Measurements from ENCODE around the gene SORCS2.

SORCS2 gene

DNA sequence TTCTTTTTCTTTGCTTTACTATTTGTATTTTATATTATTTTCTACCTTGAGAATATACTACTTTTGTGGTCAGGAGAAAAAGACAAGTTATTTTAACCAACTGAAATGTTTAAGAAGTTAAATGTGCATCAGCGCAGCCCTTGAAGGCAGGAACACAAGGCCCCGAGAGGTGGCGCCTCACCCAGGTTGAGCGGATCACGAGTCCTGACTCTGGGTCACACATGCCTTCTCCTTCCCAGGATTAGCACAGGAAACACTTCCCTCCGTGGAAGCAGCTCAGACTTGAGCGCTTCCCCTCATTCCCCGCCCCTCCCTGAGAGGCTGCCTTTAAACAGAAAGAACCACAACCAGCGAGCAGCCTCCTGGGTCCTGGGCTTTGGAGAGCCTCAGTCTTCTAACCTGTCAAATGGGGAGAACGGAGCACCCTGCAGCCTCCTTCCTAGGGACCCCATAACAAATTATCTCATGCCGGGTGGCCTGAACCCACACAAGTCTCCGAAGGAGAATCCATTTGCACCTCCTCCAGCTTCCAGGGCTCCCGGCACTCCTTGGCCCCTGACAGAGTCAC, 529.7 kb downstream of the SORCS2 start:
- H3K27ac ChIP-seq, result no peak overlapping the region
- TF ChIP-seq, protein P1, sequence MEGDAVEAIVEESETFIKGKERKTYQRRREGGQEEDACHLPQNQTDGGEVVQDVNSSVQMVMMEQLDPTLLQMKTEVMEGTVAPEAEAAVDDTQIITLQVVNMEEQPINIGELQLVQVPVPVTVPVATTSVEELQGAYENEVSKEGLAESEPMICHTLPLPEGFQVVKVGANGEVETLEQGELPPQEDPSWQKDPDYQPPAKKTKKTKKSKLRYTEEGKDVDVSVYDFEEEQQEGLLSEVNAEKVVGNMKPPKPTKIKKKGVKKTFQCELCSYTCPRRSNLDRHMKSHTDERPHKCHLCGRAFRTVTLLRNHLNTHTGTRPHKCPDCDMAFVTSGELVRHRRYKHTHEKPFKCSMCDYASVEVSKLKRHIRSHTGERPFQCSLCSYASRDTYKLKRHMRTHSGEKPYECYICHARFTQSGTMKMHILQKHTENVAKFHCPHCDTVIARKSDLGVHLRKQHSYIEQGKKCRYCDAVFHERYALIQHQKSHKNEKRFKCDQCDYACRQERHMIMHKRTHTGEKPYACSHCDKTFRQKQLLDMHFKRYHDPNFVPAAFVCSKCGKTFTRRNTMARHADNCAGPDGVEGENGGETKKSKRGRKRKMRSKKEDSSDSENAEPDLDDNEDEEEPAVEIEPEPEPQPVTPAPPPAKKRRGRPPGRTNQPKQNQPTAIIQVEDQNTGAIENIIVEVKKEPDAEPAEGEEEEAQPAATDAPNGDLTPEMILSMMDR (conservative IDR thresholded peaks at IDR 0.05), result peak; percentile 68

DNA sequence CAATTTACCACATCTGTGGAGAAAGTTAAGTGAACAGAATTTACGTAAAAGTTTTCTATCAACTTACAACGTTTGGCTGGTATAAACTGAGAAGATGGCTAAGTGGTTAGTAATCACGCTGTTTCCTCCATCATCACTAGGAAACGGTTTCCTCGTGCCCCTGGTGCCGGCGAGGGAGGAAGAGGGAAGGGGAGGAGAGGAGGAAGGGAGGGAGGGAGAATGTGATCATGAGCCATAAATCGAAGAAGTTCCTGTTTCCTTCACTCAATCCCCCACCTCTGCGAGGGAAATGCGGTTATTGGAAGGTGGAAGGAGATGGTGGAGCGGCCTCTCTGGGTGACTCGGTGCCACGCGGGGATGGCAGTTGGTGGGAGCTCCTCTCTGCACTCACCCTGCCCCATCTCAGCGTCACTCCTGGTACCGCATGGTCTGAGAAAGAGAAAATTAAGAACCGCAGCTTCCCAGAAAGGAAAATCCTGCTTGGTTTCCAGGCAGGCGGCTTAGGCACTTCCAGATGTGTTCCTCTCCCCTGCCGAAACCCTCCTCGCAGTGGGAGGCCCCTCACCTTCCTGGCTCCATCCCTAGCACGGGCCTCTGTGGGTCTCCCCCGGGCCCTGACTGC, 530.5 kb downstream of the SORCS2 start:
- TF ChIP-seq, protein P1 (conservative IDR thresholded peaks at IDR 0.05), result no peak
- H3K27ac ChIP-seq, result no peak overlapping the region

DNA sequence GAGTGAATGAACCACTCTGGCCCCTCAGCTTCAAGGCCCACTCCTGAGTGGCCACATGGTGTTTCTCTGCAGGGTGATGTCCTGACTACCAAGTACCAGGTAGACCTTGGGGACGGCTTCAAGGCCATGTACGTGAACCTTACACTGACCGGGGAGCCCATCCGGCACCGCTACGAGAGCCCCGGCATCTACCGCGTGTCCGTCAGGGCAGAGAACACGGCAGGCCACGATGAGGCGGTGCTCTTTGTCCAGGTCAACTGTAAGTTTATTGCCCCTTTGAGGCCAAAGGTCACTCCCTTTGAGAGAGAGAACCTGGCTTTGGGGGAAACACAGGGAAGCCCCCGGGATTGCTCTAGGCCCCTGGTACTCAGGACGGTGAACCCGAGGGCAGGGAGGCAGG, 531.3 kb downstream of the SORCS2 start:
- H3K27ac ChIP-seq, result no peak overlapping the region
- TF ChIP-seq, protein P1 (conservative IDR thresholded peaks at IDR 0.05), result no peak

DNA sequence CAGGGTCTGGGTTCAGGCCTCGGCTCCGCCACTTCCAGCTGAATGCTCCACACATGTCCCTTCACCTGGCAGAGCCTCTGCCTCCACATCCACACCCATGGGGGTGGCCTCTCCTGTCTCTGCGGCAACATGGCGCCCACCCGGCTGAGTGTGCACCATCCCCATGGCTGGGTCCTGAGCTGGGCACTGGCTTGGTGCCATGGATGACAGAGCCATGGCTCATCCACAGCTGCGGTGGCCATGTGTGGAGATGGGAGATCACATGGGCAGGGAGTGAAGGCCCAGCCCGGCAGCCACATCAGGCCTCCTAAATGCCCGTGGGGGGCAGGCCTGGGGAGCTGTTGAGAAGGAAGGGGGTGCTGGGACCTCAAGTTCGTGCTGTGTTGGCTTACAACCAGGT, 533.6 kb downstream of the SORCS2 start:
- TF ChIP-seq, protein P1 (conservative IDR thresholded peaks at IDR 0.05), result no peak
- no peak overlapping the region for H3K27ac ChIP-seq

DNA sequence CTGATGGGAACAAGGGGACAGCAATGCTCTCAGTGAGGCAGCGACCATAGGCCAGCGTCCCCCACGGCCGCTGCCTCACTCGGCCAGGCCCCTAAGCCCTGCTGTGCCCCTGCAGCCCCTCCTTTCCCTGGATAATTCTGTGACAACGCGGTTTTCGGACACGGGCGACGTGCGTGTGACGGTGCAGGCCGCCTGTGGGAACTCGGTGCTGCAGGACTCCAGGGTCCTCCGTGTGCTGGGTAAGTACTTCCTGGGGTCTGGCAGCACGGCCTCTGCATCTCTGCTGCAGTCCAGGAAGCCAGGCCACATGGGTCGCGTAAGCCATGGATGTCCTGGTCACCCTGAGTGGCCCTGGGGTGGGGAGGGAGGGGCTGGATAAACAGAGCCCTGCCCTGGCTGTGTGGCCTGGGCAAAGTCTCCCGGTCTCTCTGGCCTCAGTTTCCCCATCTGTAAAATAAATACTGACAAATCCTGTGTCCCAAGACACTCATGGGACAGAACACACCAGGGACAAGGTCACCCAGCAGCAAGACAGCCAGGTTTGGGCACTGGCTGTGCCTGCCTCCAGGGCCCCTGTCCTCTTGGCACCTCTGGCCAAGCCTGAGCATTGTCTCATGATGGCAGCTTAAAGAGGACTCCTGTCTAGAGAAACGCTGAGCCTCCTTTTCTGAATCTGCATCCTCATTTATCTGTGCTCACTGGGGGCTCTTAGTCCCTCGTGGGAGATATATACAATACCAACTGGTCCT, 534.5 kb downstream of the SORCS2 start:
- TF ChIP-seq, protein P1 (conservative IDR thresholded peaks at IDR 0.05), result no peak
- H3K27ac ChIP-seq, result no peak overlapping the region

DNA sequence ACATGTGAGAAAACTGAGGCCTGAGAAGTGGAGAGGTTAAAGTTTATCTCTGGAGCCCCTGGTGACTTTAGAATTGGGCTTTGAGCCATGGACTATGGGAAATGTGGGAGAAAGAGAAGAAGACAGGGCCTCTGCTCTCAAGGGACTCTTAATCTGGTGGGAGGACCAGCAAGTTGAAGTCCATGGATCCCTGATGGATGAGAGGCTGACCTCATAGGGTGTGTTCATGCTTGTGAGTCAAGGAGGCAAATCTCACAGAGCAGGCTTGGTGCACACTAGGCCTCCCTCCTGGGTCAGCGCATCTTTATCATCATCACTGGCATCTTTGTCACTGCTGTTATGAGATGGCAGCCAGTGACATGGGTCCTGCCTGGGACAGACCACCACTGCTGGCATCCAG, 535.4 kb downstream of the SORCS2 start:
- H3K27ac ChIP-seq, result no peak overlapping the region
- TF ChIP-seq, protein P1 (conservative IDR thresholded peaks at IDR 0.05), result no peak

DNA sequence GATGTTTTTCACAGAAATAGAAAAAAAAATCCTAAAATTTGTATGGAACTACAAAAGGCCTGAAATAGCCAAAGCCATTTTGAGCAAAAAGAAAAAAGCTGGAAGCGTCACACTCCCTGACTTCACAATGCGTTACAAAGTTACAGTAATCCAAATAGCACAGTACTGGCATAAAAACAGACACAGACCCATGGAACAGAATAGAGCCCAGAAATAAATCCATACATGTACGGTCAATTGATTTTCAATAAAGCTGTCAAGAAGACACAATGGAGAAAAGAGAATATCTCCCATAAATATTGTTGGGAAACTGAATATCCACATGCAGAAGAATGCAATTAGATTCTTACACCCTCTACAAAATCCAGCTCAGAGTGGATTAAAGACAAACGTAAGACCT, 539.1 kb downstream of the SORCS2 start:
- H3K27ac ChIP-seq, result no peak overlapping the region
- TF ChIP-seq, protein P1 (conservative IDR thresholded peaks at IDR 0.05), result no peak
